Measurements from ENCODE around the gene IMP4. TPM values are rescaled to one million over a fixed set of nuclear protein-coding genes. Genes with fewer than 3 reads are reported as not detected.

The IMP4 gene
- total RNA-seq, 4 donors from 2014 or later: 69.2 to 112 (median 91.2) TPM

- TF ChIP-seq, protein P1, sequence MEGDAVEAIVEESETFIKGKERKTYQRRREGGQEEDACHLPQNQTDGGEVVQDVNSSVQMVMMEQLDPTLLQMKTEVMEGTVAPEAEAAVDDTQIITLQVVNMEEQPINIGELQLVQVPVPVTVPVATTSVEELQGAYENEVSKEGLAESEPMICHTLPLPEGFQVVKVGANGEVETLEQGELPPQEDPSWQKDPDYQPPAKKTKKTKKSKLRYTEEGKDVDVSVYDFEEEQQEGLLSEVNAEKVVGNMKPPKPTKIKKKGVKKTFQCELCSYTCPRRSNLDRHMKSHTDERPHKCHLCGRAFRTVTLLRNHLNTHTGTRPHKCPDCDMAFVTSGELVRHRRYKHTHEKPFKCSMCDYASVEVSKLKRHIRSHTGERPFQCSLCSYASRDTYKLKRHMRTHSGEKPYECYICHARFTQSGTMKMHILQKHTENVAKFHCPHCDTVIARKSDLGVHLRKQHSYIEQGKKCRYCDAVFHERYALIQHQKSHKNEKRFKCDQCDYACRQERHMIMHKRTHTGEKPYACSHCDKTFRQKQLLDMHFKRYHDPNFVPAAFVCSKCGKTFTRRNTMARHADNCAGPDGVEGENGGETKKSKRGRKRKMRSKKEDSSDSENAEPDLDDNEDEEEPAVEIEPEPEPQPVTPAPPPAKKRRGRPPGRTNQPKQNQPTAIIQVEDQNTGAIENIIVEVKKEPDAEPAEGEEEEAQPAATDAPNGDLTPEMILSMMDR (IDR thresholded peaks at IDR 0.05): no peak
- TF ChIP-seq POLR2A (IDR thresholded peaks at IDR 0.05): no peak
- no peak for DNase-seq
- no peaks in the 10 kb centered on the region for H3K4me1 ChIP-seq
- H3K9me3 ChIP-seq: no peaks in the 10 kb centered on the region
- no peak overlapping the region for H3K27ac ChIP-seq
- no peaks in the 10 kb centered on the region for H3K36me3 ChIP-seq
- H3K4me3 ChIP-seq: no peak overlapping the region
- H3K27me3 ChIP-seq: peaks cover 0 to 21% (median 0%) of the 10 kb centered on the region in 4 donors
- intact Hi-C loops (cut with DNase I): no loop called here
Observed at GRCh38 chr2:130303169-130303568, 39.5 kb upstream of the IMP4 start.

- no peaks in the 10 kb centered on the region for H3K36me3 ChIP-seq
- H3K27me3 ChIP-seq: peaks cover 0 to 21% (median 0%) of the 10 kb centered on the region in 4 donors
- no peaks in the 10 kb centered on the region for H3K4me1 ChIP-seq
- no peak for DNase-seq
- no peak overlapping the region for H3K4me3 ChIP-seq
- intact Hi-C loops (cut with DNase I): no loop called here
- 76 to 83% methylated on average over 3 of the region's 3 CpGs for WGBS, 2 donors
- no peak for TF ChIP-seq POLR2A (IDR thresholded peaks at IDR 0.05)
- TF ChIP-seq, protein P1 (IDR thresholded peaks at IDR 0.05): no peak
- H3K27ac ChIP-seq: no peak overlapping the region
- no peaks in the 10 kb centered on the region for H3K9me3 ChIP-seq
Observed at GRCh38 chr2:130304726-130305125, 38.0 kb upstream of the IMP4 start.

- Histone ChIP-seq H3K36me3 (no peaks in the 10 kb centered on the region), H3K27ac (no peak overlapping the region), H3K4me3 (no peak overlapping the region), H3K27me3 (peaks cover 0 to 5% (median 0%) of the 10 kb centered on the region in 4 donors), H3K4me1 (no peaks in the 10 kb centered on the region), H3K9me3 (no peaks in the 10 kb centered on the region)
- 70% methylated on average over 4 of the region's 4 CpGs for WGBS, 2 donors
- TF ChIP-seq POLR2A (IDR thresholded peaks at IDR 0.05): no peak
- TF ChIP-seq, protein P1 (IDR thresholded peaks at IDR 0.05): no peak
- intact Hi-C loops (cut with DNase I): no loop called here
- no peak for DNase-seq
Observed at GRCh38 chr2:130307850-130308249, 34.8 kb upstream of the IMP4 start.

GRCh38 chr2:130310881-130311280, 31.8 kb upstream of the IMP4 start:
- H3K36me3 ChIP-seq: no peaks in the 10 kb centered on the region
- no peak overlapping the region for H3K4me3 ChIP-seq
- H3K27me3 ChIP-seq: peaks cover 0 to 27% (median 0%) of the 10 kb centered on the region in 4 donors
- H3K27ac ChIP-seq: no peak overlapping the region
- no peaks in the 10 kb centered on the region for H3K9me3 ChIP-seq
- TF ChIP-seq POLR2A (IDR thresholded peaks at IDR 0.05): no peak
- TF ChIP-seq, protein P1 (IDR thresholded peaks at IDR 0.05): no peak
- intact Hi-C loops (cut with DNase I): no loop called here
- DNase-seq: no peak
- no peaks in the 10 kb centered on the region for H3K4me1 ChIP-seq

DNA sequence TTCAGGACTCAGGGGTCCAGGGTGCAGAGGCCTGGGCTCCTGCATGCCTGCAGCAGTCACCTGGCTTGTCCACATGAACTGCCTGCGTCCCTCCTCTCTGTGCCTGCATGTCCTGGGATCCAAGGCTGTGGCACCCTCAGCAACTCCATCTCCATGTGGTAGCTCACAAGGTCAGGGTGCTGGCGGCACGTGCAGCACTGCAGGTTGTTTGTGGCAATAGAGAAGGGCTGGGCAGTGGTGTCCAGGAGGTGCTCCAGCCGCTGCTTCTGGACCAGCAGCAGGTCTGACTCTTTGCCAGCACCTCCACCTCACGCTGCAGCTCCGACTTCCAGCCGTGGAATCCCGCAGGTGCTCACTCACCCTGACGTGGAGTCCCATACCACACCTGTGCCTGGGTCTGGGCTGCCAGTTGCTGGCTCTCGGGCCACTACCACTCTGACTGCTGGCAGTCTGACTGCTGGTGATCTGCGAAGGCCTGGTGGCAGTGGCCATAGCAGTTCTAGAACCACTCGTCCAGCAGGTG, 28.8 kb upstream of the IMP4 start:
- WGBS, 2 donors: 80 to 83% methylated on average over 1 to 6 of the region's 12 CpGs
- peaks cover 0 to 31% (median 0%) of the 10 kb centered on the region in 4 donors for H3K27me3 ChIP-seq
- no peaks in the 10 kb centered on the region for H3K4me1 ChIP-seq
- no peaks in the 10 kb centered on the region for H3K9me3 ChIP-seq
- no peak for TF ChIP-seq POLR2A (IDR thresholded peaks at IDR 0.05)
- TF ChIP-seq, protein P1 (IDR thresholded peaks at IDR 0.05): no peak
- no peak overlapping the region for H3K27ac ChIP-seq
- no peak overlapping the region for H3K4me3 ChIP-seq
- DNase-seq: no peak
- intact Hi-C loops (cut with DNase I): no loop called here
- H3K36me3 ChIP-seq: no peaks in the 10 kb centered on the region
